ENCODE measurements around the gene PSMA1.
A peak's percentile ranks its signal among the peaks of the same experiment; 100 is the strongest.

The PSMA1 gene

GRCh38 chr11:14529951-14530350 is 9.8 kb upstream of the PSMA1 start:
- DNase-seq (ENCODE audit: low read depth in 2 of 2), result no peak

GRCh38 chr11:14529321-14529720 is 9.1 kb upstream of the PSMA1 start:
- DNase-seq (ENCODE audit: low read depth in 2 of 2), result no peak

GRCh38 chr11:14522801-14523200 is 2.6 kb upstream of the PSMA1 start:
- no peak for DNase-seq (ENCODE audit: low read depth in 2 of 2)

GRCh38 chr11:14522245-14522644 is 2.1 kb upstream of the PSMA1 start:
- no peak for DNase-seq (ENCODE audit: low read depth in 2 of 2)

- no peak for DNase-seq (ENCODE audit: low read depth in 2 of 2)
Measured at GRCh38 chr11:14520747-14521151, 563 bp upstream of the PSMA1 start.

- no peak for DNase-seq (ENCODE audit: low read depth in 2 of 2)
Measured at GRCh38 chr11:14519597-14519916, 629 bp downstream of the PSMA1 start.

- no peak for DNase-seq (ENCODE audit: low read depth in 2 of 2)
Measured at GRCh38 chr11:14518820-14519219, 1.4 kb downstream of the PSMA1 start.

- no peak for DNase-seq (ENCODE audit: low read depth in 2 of 2)
Measured at GRCh38 chr11:14513800-14514199, 6.4 kb downstream of the PSMA1 start.

GRCh38 chr11:14506532-14506931 is 13.7 kb downstream of the PSMA1 start:
- no peak for DNase-seq (ENCODE audit: low read depth in 2 of 2)

GRCh38 chr11:14503023-14503422 is 17.2 kb downstream of the PSMA1 start:
- no peak for DNase-seq (ENCODE audit: low read depth in 2 of 2)

GRCh38 chr11:14502039-14502438 is 18.1 kb downstream of the PSMA1 start:
- no peak for DNase-seq (ENCODE audit: low read depth in 2 of 2)

- peak in 1 of 2 donors; percentile 17 for DNase-seq (ENCODE audit: low read depth in 2 of 2)
Measured at GRCh38 chr11:14500181-14500651, 20.0 kb downstream of the PSMA1 start.

- peak; percentile 77 to 82 for DNase-seq (ENCODE audit: low read depth in 2 of 2)
Measured at GRCh38 chr11:14499560-14500180, 20.5 kb downstream of the PSMA1 start, which contains the start of gene COPB1. COPB1 (minus strand) TSS chr11:14499811; CDS start chr11:14498928, 883 bp downstream.

- DNase-seq (ENCODE audit: low read depth in 2 of 2), result peak; percentile 5 to 9
Measured at GRCh38 chr11:14499178-14499559, 21.0 kb downstream of the PSMA1 start.

GRCh38 chr11:14480716-14481115 is 39.5 kb downstream of the PSMA1 start:
- DNase-seq (ENCODE audit: low read depth in 2 of 2), result no peak

GRCh38 chr11:14471127-14471526 is 49.1 kb downstream of the PSMA1 start:
- DNase-seq (ENCODE audit: low read depth in 2 of 2), result no peak

- no peak for DNase-seq (ENCODE audit: low read depth in 2 of 2)
Measured at GRCh38 chr11:14463623-14464022, 56.6 kb downstream of the PSMA1 start.

- DNase-seq (ENCODE audit: low read depth in 2 of 2), result no peak
Measured at GRCh38 chr11:14460147-14460546, 60.0 kb downstream of the PSMA1 start.

- no peak for DNase-seq (ENCODE audit: low read depth in 2 of 2)
Measured at GRCh38 chr11:14458377-14458776, 61.8 kb downstream of the PSMA1 start.

- DNase-seq (ENCODE audit: low read depth in 2 of 2), result no peak
Measured at GRCh38 chr11:14455648-14456430, 64.3 kb downstream of the PSMA1 start.

All from stimulated activated CD8-positive, alpha-beta memory T cell treated with anti-CD3 and anti-CD28 coated beads, Interleukin-7, amount 100 ng/mL, for 1 hour (primary cell).